IMR-90 (cell line): ENCODE data around the gene MMD. TPM values are rescaled to one million over a fixed set of nuclear protein-coding genes. Genes with fewer than 3 reads are reported as not detected.

Experiments used
- ATAC-seq: fragments of 200-7000 bp; cut with Tn5 transposase; 2 replicates; pipeline ENCODE4 v1.9.1; 2020; ENCODE audit warnings: low read depth, mild to moderate bottlenecking, moderate library complexity
- BruUV-seq: library from RNA; stranded (reverse); fragments of 400-500 nt; replicated peaks from 2 replicates; lab custom pipeline; 2021; lab: Mats Ljungman, UMichigan
- CTCF ChIA-PET: fragments of 300-600 bp; formaldehyde crosslinking; extraction: SDS; loops from one replicate; lab custom pipeline; 2021; ENCODE audit warnings: antibody characterized with exemption; lab: Yijun Ruan, JAX
- POLR2A ChIA-PET: fragments of 300-600 bp; sonication (Branson Sonifier 250); formaldehyde crosslinking; loops from one replicate; lab custom pipeline; 2022; ENCODE audit warnings: antibody characterized with exemption; ENCODE audit not compliant: unreplicated experiment; lab: Charles Lee
- DNase-seq: peaks from one replicate; pipeline ENCODE4 v3.0.0; 2013
- H2AFZ ChIP-seq: replicated peaks from 2 replicates; pipeline ENCODE3; 2013; ENCODE audit warnings: low read length, mild to moderate bottlenecking; ENCODE audit not compliant: poor library complexity
- H2AK5ac ChIP-seq: 2 replicates; pipeline ENCODE4 v1.6.1; 2013; ENCODE audit warnings: low read depth, low read length, inconsistent platforms
- H2AK9ac ChIP-seq: replicated peaks from 2 replicates; pipeline ENCODE3; 2013; ENCODE audit warnings: mild to moderate bottlenecking, low read depth, low read length, moderate library complexity; ENCODE audit not compliant: poor library complexity
- H2BK120ac ChIP-seq: 2 replicates; pipeline ENCODE4 v1.6.1; 2013; ENCODE audit warnings: low read depth, low read length, inconsistent platforms
- H2BK15ac ChIP-seq: 3 replicates; pipeline ENCODE4 v1.6.1; 2013; ENCODE audit warnings: low read depth, low read length, inconsistent platforms
- H2BK20ac ChIP-seq: 2 replicates; pipeline ENCODE4 v1.6.1; 2013; ENCODE audit warnings: low read depth, mild to moderate bottlenecking, inconsistent platforms, low read length, moderate library complexity
- H2BK5ac ChIP-seq: 2 replicates; pipeline ENCODE4 v1.6.1; 2013; ENCODE audit warnings: mild to moderate bottlenecking, low read depth, low read length, inconsistent platforms; ENCODE audit not compliant: poor library complexity, severe bottlenecking
- H3K14ac ChIP-seq: replicated peaks from 2 replicates; pipeline ENCODE4 v1.6.1; 2013; ENCODE audit warnings: low read depth, low read length, inconsistent platforms
- H3K18ac ChIP-seq: 2 replicates; pipeline ENCODE4 v1.6.1; 2013; ENCODE audit warnings: low read depth, low read length, control low read depth
- H3K23ac ChIP-seq: 2 replicates; pipeline ENCODE4 v1.6.1; 2013; ENCODE audit warnings: low read depth, low read length, inconsistent platforms
- H3K27ac ChIP-seq: 2 replicates; pipeline ENCODE4 v1.5.1; 2013; ENCODE audit warnings: mild to moderate bottlenecking, control low read depth, low read length; ENCODE audit not compliant: insufficient read depth
- H3K27me3 ChIP-seq: 2 replicates; pipeline ENCODE4 v1.6.1; 2013; ENCODE audit warnings: low read length; ENCODE audit not compliant: control insufficient read depth, insufficient read depth
- H3K36me3 ChIP-seq: 2 replicates; pipeline ENCODE4 v1.6.1; 2013; ENCODE audit warnings: low read length, mixed read lengths; ENCODE audit not compliant: control insufficient read depth, insufficient read depth
- H3K4ac ChIP-seq: 2 replicates; pipeline ENCODE4 v1.6.1; 2013; ENCODE audit warnings: low read depth, low read length, inconsistent platforms
- H3K4me1 ChIP-seq: 2 replicates; pipeline ENCODE4 v1.6.1; 2013; ENCODE audit warnings: low read length, mixed read lengths; ENCODE audit not compliant: control insufficient read depth, insufficient read depth
- H3K4me2 ChIP-seq: 2 replicates; pipeline ENCODE4 v1.6.1; 2013; ENCODE audit warnings: low read depth, mild to moderate bottlenecking, control low read depth, low read length, moderate library complexity
- H3K4me3 ChIP-seq: 2 replicates; pipeline ENCODE4 v1.5.1; 2013; ENCODE audit warnings: low read depth, mild to moderate bottlenecking, control low read depth, low read length, moderate library complexity; ENCODE audit not compliant: insufficient read depth
- H3K56ac ChIP-seq: 2 replicates; pipeline ENCODE4 v1.6.1; 2013; ENCODE audit warnings: low read length, inconsistent platforms; ENCODE audit not compliant: insufficient read depth; ENCODE audit errors: extremely low read depth
- H3K79me1 ChIP-seq, 2 experiments: 2 replicates each; pipeline ENCODE4 v1.6.1; 2013; ENCODE audit warnings: low read length in 2 of 2, inconsistent platforms in 1 of 2, low read depth in 1 of 2
- H3K9ac ChIP-seq: 2 replicates; pipeline ENCODE4 v1.6.1; 2013; ENCODE audit warnings: low read depth, low read length, control low read depth
- H3K9me1 ChIP-seq: 2 replicates; pipeline ENCODE4 v1.6.1; 2013; ENCODE audit warnings: low read length, inconsistent platforms; ENCODE audit not compliant: insufficient read depth
- H3K9me3 ChIP-seq: 2 replicates; pipeline ENCODE4 v1.6.1; 2013; ENCODE audit warnings: low read length; ENCODE audit not compliant: control insufficient read depth, insufficient read depth
- H4K20me1 ChIP-seq: 2 replicates; pipeline ENCODE4 v1.6.1; 2013; ENCODE audit warnings: low read length, inconsistent platforms; ENCODE audit not compliant: insufficient read depth
- H4K5ac ChIP-seq: 2 replicates; pipeline ENCODE4 v1.6.1; 2013; ENCODE audit warnings: mild to moderate bottlenecking, low read depth, low read length, control low read depth
- H4K8ac ChIP-seq, 2 experiments: 2 replicates each; pipeline ENCODE4 v1.6.1; 2013; ENCODE audit warnings: low read depth in 2 of 2, low read length in 2 of 2, control low read depth in 1 of 2, inconsistent platforms in 1 of 2
- H4K91ac ChIP-seq: 2 replicates; pipeline ENCODE4 v1.6.1; 2013; ENCODE audit warnings: low read depth, low read length, inconsistent platforms; ENCODE audit not compliant: insufficient read depth
- FOS ChIP-seq: fragments of 150-350 bp; IDR thresholded peaks from 2 replicates; pipeline ENCODE4 v1.6.1; 2016; ENCODE audit warnings: low read depth, low read length
- RAD21 ChIP-seq: IDR thresholded peaks from 2 replicates; pipeline ENCODE4 v1.6.1; 2012; ENCODE audit warnings: low read length, improper control_type of control experiment
- RCOR1 ChIP-seq: IDR thresholded peaks from 2 replicates; pipeline ENCODE4 v1.6.1; 2012; ENCODE audit warnings: mild to moderate bottlenecking, low read length, improper control_type of control experiment; ENCODE audit not compliant: insufficient replicate concordance
- SMC3 ChIP-seq: fragments of 150-350 bp; IDR thresholded peaks from 2 replicates; pipeline ENCODE4 v1.6.1; 2016; ENCODE audit warnings: low read depth, mild to moderate bottlenecking, antibody characterized with exemption, low read length, moderate library complexity
- WGBS, 2 experiments: methylation state at CpG; one replicate each; pipeline versions ENCODE4 v1.1.5 to v1.1.7; 2013; ENCODE audit warnings: missing lambda C conversion rate in 2 of 2; ENCODE audit not compliant: insufficient read length in 1 of 2; ENCODE audit errors: extremely low coverage in 2 of 2; 5-methylcytosine and 5-hydroxymethylcytosine counted together
- dilution Hi-C: fragments of 300-500 bp; cut with HindIII; formaldehyde crosslinking; loops from one replicate; pipeline ENCODE4 v1.14.3; 2018; ENCODE audit warnings: low sequenced_read_pairs; ENCODE audit not compliant: unreplicated experiment
- in situ Hi-C: fragments of 300-500 bp; cut with MboI; formaldehyde crosslinking; loops from 3 replicates; pipeline ENCODE4 v1.14.3; 2019; ENCODE audit warnings: low sequenced_read_pairs, inconsistent platforms, mixed read lengths
- intact Hi-C: fragments of 100-400 bp; cut with micrococcal nuclease; formaldehyde crosslinking; loops from 2 replicates; pipeline ENCODE4 v1.10.0; 2022
- polyA plus RNA-seq, 3 experiments: library from polyadenylated mRNA; depleted of rRNA; stranded (reverse); fragments of >200 nt; gene quantifications; 2 replicates each; pipeline ENCODE4 v1.2.3, GENCODE V29; 2012; ENCODE audit warnings: low replicate concordance in 1 of 3
- total RNA-seq: library from RNA; depleted of rRNA; stranded (reverse); fragments of >200 nt; gene quantifications from 2 replicates; pipeline ENCODE4 v1.2.3, GENCODE V29; 2012
- TF ChIP-seq, protein P1 (sequence below): fragments of 150-350 bp; IDR thresholded peaks from 2 replicates; pipeline ENCODE4 v1.6.1; 2016; ENCODE audit warnings: low read depth, mild to moderate bottlenecking, low read length, moderate library complexity, borderline replicate concordance
- TF ChIP-seq, protein P2 (sequence below): conservative IDR thresholded peaks from 2 replicates; pipeline ENCODE4 v1.5.1; 2012; ENCODE audit warnings: mild to moderate bottlenecking, low read depth, low read length, improper control_type of control experiment

Gene MMD
- total and polyA plus RNA-seq, 2 of the 4 experiments (the other 2 are of a cell fraction) = 6.3 to 7.0 TPM

DNA sequence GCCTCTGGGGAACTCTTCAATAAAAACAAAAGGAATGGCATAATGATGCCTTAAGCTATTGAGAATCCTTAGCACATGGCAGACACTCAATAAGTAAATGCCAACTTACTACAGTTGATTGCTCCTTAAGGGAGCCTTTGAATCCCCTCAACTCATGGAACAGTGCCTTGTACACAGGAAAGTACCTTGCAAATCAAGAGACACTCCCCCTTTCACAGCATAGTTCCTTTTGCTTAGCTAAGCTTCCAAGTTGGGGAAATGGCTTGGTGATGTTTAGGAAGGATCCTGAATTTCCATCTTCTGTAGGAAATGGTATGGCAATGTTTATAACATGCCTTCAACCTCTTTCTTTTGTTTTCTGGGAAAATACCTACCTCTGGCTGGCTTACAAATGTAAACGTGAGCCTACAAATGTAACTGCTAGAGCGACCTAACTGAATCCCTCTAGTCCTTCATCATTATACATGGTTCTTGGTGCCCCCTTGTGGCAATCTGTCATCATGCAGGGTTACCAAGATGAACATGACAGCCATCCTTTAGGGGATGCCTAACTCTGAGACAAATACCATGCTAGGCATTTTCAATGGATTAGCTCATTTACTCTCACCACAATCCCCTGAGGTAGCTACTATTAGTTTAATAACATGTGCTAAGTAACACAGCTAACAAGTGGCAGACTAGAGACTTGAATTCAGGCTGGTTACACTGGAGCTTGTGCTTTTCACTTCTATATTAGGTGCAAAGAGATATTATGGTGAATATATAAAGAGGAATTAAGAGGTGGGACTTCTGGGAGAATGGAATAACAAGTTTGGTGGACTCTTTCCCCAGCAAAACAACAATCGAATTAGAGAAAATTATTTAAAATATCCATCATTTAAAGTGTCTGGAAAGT lies 65.0 kb downstream of the MMD start:
- Histone ChIP-seq H3K27me3 (peaks cover 2% of the 10 kb centered on the region; the same call in 1 of the 2 replicates), H4K20me1 (no peaks in the 10 kb centered on the region), H2AK9ac (no peak overlapping the region), H2BK15ac (no peak overlapping the region), H4K91ac (no peak overlapping the region), H3K4me3 (no peak overlapping the region), H3K27ac (no peak overlapping the region), H2BK120ac (no peak overlapping the region), H3K9ac (no peak overlapping the region), H3K14ac (no peak overlapping the region), H3K36me3 (no peaks in the 10 kb centered on the region), H4K8ac (no peak overlapping the region), H2BK5ac (no peak overlapping the region), H3K56ac (no peak overlapping the region), H3K4me1 (no peaks in the 10 kb centered on the region), H2AK5ac (no peak overlapping the region), H4K5ac (no peak overlapping the region), H3K4ac (no peak overlapping the region), H3K9me3 (no peaks in the 10 kb centered on the region), H3K4me2 (no peak overlapping the region), H3K9me1 (no peaks in the 10 kb centered on the region), H2BK20ac (no peak overlapping the region), H2AFZ (no peak overlapping the region), H3K18ac (no peak overlapping the region), H3K23ac (no peak overlapping the region), H3K79me1 (no peaks in the 10 kb centered on the region)
- ATAC-seq (peak; percentile 92), DNase-seq (peak; percentile 57)
- dilution Hi-C loops = no loop called here
- intact Hi-C loops = loop anchor here (5.0 kb wide), 1 partner anchor 156 kb away; the partner anchor contains the start of gene SMIM36
- BruUV-seq = no TSS peak
- POLR2A ChIA-PET = no interaction called here
- TF ChIP-seq, protein P1, sequence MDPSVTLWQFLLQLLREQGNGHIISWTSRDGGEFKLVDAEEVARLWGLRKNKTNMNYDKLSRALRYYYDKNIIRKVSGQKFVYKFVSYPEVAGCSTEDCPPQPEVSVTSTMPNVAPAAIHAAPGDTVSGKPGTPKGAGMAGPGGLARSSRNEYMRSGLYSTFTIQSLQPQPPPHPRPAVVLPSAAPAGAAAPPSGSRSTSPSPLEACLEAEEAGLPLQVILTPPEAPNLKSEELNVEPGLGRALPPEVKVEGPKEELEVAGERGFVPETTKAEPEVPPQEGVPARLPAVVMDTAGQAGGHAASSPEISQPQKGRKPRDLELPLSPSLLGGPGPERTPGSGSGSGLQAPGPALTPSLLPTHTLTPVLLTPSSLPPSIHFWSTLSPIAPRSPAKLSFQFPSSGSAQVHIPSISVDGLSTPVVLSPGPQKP = no peak
- TF ChIP-seq SMC3 (peak; percentile 39; the same call in 1 of the 2 replicates), FOS (no peak), RCOR1 (no peak), RAD21 (peak; percentile 50)
- TF ChIP-seq, protein P2, sequence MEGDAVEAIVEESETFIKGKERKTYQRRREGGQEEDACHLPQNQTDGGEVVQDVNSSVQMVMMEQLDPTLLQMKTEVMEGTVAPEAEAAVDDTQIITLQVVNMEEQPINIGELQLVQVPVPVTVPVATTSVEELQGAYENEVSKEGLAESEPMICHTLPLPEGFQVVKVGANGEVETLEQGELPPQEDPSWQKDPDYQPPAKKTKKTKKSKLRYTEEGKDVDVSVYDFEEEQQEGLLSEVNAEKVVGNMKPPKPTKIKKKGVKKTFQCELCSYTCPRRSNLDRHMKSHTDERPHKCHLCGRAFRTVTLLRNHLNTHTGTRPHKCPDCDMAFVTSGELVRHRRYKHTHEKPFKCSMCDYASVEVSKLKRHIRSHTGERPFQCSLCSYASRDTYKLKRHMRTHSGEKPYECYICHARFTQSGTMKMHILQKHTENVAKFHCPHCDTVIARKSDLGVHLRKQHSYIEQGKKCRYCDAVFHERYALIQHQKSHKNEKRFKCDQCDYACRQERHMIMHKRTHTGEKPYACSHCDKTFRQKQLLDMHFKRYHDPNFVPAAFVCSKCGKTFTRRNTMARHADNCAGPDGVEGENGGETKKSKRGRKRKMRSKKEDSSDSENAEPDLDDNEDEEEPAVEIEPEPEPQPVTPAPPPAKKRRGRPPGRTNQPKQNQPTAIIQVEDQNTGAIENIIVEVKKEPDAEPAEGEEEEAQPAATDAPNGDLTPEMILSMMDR = peak; percentile 58
- WGBS, 2 experiments = no CpG with 5 or more reads among the region's 3 CpGs
- in situ Hi-C loops = no loop called here
- CTCF ChIA-PET = interaction anchor here (0.6 to 1.7 kb wide), 11 partner anchors 11 to 160 kb away, joined by 3 to 7 read pairs (median 3); partner anchors contain the start of gene SMIM36
